Measurements from ENCODE around the gene NECAB2.

NECAB2 gene

GRCh38 chr16:83967838-83968305 is at the start of gene NECAB2:
NECAB2 (plus strand) TSS chr16:83968244; CDS start chr16:83968649, 405 bp downstream.
- DNase-seq (ENCODE audit: low read depth in 3 of 3): no peak

GRCh38 chr16:83920894-83921491 is 47.1 kb upstream of the NECAB2 start:
- no peak for DNase-seq (ENCODE audit: low read depth in 3 of 3)

GRCh38 chr16:83923581-83924365 is 44.3 kb upstream of the NECAB2 start:
- DNase-seq (ENCODE audit: low read depth in 3 of 3): no peak

- no peak for DNase-seq (ENCODE audit: low read depth in 3 of 3)
Observed at GRCh38 chr16:83924686-83925085, 43.4 kb upstream of the NECAB2 start.

GRCh38 chr16:83925095-83925905 is 42.7 kb upstream of the NECAB2 start:
- DNase-seq (ENCODE audit: low read depth in 3 of 3): no peak

GRCh38 chr16:83925957-83926725 is 41.9 kb upstream of the NECAB2 start:
- DNase-seq (ENCODE audit: low read depth in 3 of 3): no peak

GRCh38 chr16:83926726-83927397 is 41.2 kb upstream of the NECAB2 start:
- peak; percentile 18 to 48 (median 30) for DNase-seq (ENCODE audit: low read depth in 3 of 3)

- no peak for DNase-seq (ENCODE audit: low read depth in 3 of 3)
Observed at GRCh38 chr16:83928341-83929055, 39.5 kb upstream of the NECAB2 start.

GRCh38 chr16:83929811-83930555 is 38.1 kb upstream of the NECAB2 start:
- DNase-seq (ENCODE audit: low read depth in 3 of 3): no peak

- no peak for DNase-seq (ENCODE audit: low read depth in 3 of 3)
Observed at GRCh38 chr16:83930730-83931500, 37.1 kb upstream of the NECAB2 start.

- no peak for DNase-seq (ENCODE audit: low read depth in 3 of 3)
Observed at GRCh38 chr16:83931556-83931955, 36.5 kb upstream of the NECAB2 start.

GRCh38 chr16:83932304-83932703 is 35.7 kb upstream of the NECAB2 start:
- no peak for DNase-seq (ENCODE audit: low read depth in 3 of 3)

- no peak for DNase-seq (ENCODE audit: low read depth in 3 of 3)
Observed at GRCh38 chr16:83932955-83933673, 34.9 kb upstream of the NECAB2 start.

GRCh38 chr16:83933885-83934683 is 34.0 kb upstream of the NECAB2 start:
- DNase-seq (ENCODE audit: low read depth in 3 of 3): no peak

- DNase-seq (ENCODE audit: low read depth in 3 of 3): no peak
Observed at GRCh38 chr16:83934684-83934977, 33.4 kb upstream of the NECAB2 start.

GRCh38 chr16:83935005-83935857 is 32.8 kb upstream of the NECAB2 start:
- no peak for DNase-seq (ENCODE audit: low read depth in 3 of 3)

- no peak for DNase-seq (ENCODE audit: low read depth in 3 of 3)
Observed at GRCh38 chr16:83935858-83936255, 32.2 kb upstream of the NECAB2 start.

Measured in stimulated activated CD4-positive, alpha-beta T cell treated with anti-CD3 and anti-CD28 coated beads, TNF-alpha, amount 100 ng/mL, for 4 hours (primary cell).